GM12878 (cell line): Measurements from ENCODE around the gene LRP1. TPM values are rescaled to one million over a fixed set of nuclear protein-coding genes. Genes with fewer than 3 reads are reported as not detected.

ENCODE experiments used
- BCL11A ChIP-seq: IDR thresholded peaks from 2 replicates; pipeline ENCODE4 v1.6.1; 2011; ENCODE audit warnings: low read depth, low read length
- BRCA1 ChIP-seq: IDR thresholded peaks from 2 replicates; pipeline ENCODE4 v1.6.1; 2011; ENCODE audit warnings: low read depth, low read length, improper control_type of control experiment
- ETV6 ChIP-seq, 2 experiments: fragments of 450-650 bp in 1 of 2; IDR thresholded peaks in 1 of 2; conservative IDR thresholded peaks in 1 of 2; 2 replicates each; pipeline ENCODE4 v1.6.1; 2014; ENCODE audit warnings: antibody characterized with exemption in 1 of 2, borderline replicate concordance in 1 of 2, low read depth in 1 of 2, mild to moderate bottlenecking in 1 of 2, moderate library complexity in 1 of 2
- HCFC1 ChIP-seq: fragments of 150-350 bp; IDR thresholded peaks from 2 replicates; pipeline ENCODE4 v1.6.1; 2014; ENCODE audit warnings: low read length
- IRF4 ChIP-seq: IDR thresholded peaks from 2 replicates; pipeline ENCODE4 v1.6.1; 2011; ENCODE audit warnings: low read depth, low read length
- KAT2A ChIP-seq: conservative IDR thresholded peaks from 2 replicates; pipeline ENCODE4 v1.6.1; 2011; ENCODE audit warnings: low read depth, low read length; ENCODE audit not compliant: control insufficient read depth
- MEF2B ChIP-seq: fragments of 450-650 bp; IDR thresholded peaks from 2 replicates; pipeline ENCODE4 v1.6.1; 2018; ENCODE audit warnings: mild to moderate bottlenecking, moderate library complexity; ENCODE audit not compliant: partially characterized antibody, poor library complexity, severe bottlenecking
- NR2C1 ChIP-seq: fragments of 450-650 bp; IDR thresholded peaks from 2 replicates; pipeline ENCODE4 v1.6.1; 2017; ENCODE audit warnings: antibody characterized with exemption, mild to moderate bottlenecking, moderate library complexity
- POLR2AphosphoS2 ChIP-seq: IDR thresholded peaks from 2 replicates; pipeline ENCODE4 v1.6.1; 2011; ENCODE audit warnings: low read depth, mild to moderate bottlenecking, low read length, improper control_type of control experiment, moderate library complexity
- POU2F2 ChIP-seq: IDR thresholded peaks from 3 replicates; pipeline ENCODE4 v1.6.1; 2011; ENCODE audit warnings: low read depth, mild to moderate bottlenecking, low read length, borderline replicate concordance
- SIX5 ChIP-seq: IDR thresholded peaks from 2 replicates; pipeline ENCODE4 v1.6.1; 2011; ENCODE audit warnings: mild to moderate bottlenecking, low read depth, low read length, moderate library complexity; ENCODE audit not compliant: severe bottlenecking
- SMARCA5 ChIP-seq: fragments of 450-650 bp; IDR thresholded peaks from 2 replicates; pipeline ENCODE4 v1.6.1; 2017; ENCODE audit warnings: mild to moderate bottlenecking
- SREBF2 ChIP-seq: IDR thresholded peaks from 2 replicates; pipeline ENCODE4 v1.6.1; 2012; ENCODE audit warnings: mild to moderate bottlenecking, low read length
- STAT3 ChIP-seq: IDR thresholded peaks from 2 replicates; pipeline ENCODE4 v1.6.1; 2011; ENCODE audit warnings: low read depth, low read length, improper control_type of control experiment
- TCF7 ChIP-seq: IDR thresholded peaks from 2 replicates; pipeline ENCODE4 v1.6.1; 2014; ENCODE audit warnings: antibody characterized with exemption, borderline replicate concordance
- polyA plus RNA-seq, 11 experiments: library from polyadenylated mRNA; depleted of rRNA in 4 of 11; unstranded in 6 of 11; stranded (reverse) in 5 of 11; fragments of >200 nt; fragmentation: Nextera tagmentation in 4 of 11; fragmentation: Illumina TruSeq in 1 of 11; extraction: Ambion mirVana in 4 of 11; extraction: Trizol in 1 of 11; gene quantifications; 1 replicate in 1 of 11; 2 replicates in 10 of 11; pipeline versions ENCODE4 v1.2.1 to v1.2.3, GENCODE V29; 2011 to 2016; ENCODE audit warnings: inconsistent platforms in 2 of 11, missing spikeins in 2 of 11, low read depth in 1 of 11
- total RNA-seq, 4 experiments: library from RNA; depleted of rRNA in 3 of 4; stranded (reverse); fragments of >200 nt in 3 of 4; fragmentation: Illumina TruSeq in 1 of 4; extraction: Trizol in 1 of 4; gene quantifications; 2 replicates each; pipeline versions ENCODE4 v1.2.1 to v1.2.3, GENCODE V29; 2013 to 2021
- TF ChIP-seq, protein P1 (sequence below): IDR thresholded peaks from 2 replicates; pipeline ENCODE4 v1.6.1; 2012; ENCODE audit warnings: low read depth, low read length, improper control_type of control experiment
- TF ChIP-seq, protein P2 (sequence below): fragments of 450-650 bp; IDR thresholded peaks from 2 replicates; pipeline ENCODE4 v1.6.1; 2017; ENCODE audit warnings: antibody characterized with exemption, mild to moderate bottlenecking, moderate library complexity
- TF ChIP-seq, protein P3 (sequence below): fragments of 450-650 bp; formaldehyde crosslinking; IDR thresholded peaks from 2 replicates; pipeline ENCODE4 v1.4.0; 2022; ENCODE audit warnings: mild to moderate bottlenecking, moderate library complexity
- TF ChIP-seq, protein P4 (sequence below): IDR thresholded peaks from 2 replicates; pipeline ENCODE4 v1.6.1; 2011; ENCODE audit warnings: borderline replicate concordance, low read depth, mild to moderate bottlenecking, moderate library complexity, low read length; ENCODE audit not compliant: insufficient read depth, poor library complexity, severe bottlenecking

The LRP1 gene
- total and polyA plus RNA-seq, 10 of the 15 experiments (the other 5 are each of a cell fraction or from before 2014, with no cell fraction given) = under 0.01 to 1.1 (median 0.20) TPM; not detected in 2

DNA sequence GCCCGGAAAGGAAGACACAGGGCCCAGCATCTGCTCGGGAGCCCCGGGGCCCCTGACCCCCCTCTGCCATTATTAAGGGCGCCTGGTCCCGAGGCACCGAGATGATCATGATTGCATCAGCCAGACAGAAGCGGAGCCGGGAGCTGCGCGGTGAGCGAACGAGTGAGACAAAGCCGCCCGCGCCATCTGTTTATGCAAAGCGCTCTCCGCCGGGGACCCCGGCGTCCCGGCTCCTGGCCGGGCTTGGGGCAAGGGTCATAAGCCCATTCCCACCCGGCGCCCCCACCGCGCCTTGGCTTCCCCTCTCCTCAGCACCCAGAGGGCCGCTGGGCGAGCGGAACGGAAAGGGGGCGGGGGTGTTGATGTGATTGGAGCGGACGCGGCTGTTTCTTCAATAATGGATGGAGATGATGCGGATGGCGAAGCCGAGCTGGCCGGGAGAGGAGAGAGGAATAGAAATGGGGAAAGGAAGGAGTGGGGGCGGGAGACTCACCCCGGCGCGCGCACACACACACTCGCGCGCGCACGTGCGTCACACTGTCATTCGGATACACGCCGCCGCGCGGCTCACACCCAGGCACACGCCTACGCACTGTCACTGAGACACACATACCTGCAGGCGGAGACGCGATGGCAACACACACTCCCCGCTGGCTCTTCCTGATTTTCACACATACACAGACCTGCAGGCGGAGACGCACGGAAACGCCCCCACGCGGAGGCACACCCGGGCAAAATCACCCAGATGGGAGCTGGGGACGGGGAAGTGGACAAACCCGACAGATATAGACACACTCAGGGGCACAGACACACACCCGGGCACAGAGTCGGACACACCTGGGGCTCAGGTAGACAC is 112.0 kb downstream of the LRP1 start (continued):
- TF ChIP-seq, protein P1, sequence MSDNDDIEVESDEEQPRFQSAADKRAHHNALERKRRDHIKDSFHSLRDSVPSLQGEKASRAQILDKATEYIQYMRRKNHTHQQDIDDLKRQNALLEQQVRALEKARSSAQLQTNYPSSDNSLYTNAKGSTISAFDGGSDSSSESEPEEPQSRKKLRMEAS = peak; percentile 43
- TF ChIP-seq POLR2AphosphoS2 (no peak), TCF7 (no peak), SMARCA5 (no peak), POU2F2 (no peak), IRF4 (no peak), HCFC1 (no peak), KAT2A (no peak), BRCA1 (no peak), ETV6 (conservative IDR thresholded peaks at IDR 0.05 in 1 of 2, IDR thresholded peaks at IDR 0.05 in 1 of 2; ENCODE audit: borderline replicate concordance in 1 of 2, low read depth in 1 of 2) (no peak), BCL11A (no peak), MEF2B (no peak), SREBF2 (no peak), SIX5 (no peak), NR2C1 (no peak), STAT3 (no peak)
- TF ChIP-seq, protein P2, sequence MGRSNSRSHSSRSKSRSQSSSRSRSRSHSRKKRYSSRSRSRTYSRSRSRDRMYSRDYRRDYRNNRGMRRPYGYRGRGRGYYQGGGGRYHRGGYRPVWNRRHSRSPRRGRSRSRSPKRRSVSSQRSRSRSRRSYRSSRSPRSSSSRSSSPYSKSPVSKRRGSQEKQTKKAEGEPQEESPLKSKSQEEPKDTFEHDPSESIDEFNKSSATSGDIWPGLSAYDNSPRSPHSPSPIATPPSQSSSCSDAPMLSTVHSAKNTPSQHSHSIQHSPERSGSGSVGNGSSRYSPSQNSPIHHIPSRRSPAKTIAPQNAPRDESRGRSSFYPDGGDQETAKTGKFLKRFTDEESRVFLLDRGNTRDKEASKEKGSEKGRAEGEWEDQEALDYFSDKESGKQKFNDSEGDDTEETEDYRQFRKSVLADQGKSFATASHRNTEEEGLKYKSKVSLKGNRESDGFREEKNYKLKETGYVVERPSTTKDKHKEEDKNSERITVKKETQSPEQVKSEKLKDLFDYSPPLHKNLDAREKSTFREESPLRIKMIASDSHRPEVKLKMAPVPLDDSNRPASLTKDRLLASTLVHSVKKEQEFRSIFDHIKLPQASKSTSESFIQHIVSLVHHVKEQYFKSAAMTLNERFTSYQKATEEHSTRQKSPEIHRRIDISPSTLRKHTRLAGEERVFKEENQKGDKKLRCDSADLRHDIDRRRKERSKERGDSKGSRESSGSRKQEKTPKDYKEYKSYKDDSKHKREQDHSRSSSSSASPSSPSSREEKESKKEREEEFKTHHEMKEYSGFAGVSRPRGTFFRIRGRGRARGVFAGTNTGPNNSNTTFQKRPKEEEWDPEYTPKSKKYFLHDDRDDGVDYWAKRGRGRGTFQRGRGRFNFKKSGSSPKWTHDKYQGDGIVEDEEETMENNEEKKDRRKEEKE = no peak
- TF ChIP-seq, protein P3, sequence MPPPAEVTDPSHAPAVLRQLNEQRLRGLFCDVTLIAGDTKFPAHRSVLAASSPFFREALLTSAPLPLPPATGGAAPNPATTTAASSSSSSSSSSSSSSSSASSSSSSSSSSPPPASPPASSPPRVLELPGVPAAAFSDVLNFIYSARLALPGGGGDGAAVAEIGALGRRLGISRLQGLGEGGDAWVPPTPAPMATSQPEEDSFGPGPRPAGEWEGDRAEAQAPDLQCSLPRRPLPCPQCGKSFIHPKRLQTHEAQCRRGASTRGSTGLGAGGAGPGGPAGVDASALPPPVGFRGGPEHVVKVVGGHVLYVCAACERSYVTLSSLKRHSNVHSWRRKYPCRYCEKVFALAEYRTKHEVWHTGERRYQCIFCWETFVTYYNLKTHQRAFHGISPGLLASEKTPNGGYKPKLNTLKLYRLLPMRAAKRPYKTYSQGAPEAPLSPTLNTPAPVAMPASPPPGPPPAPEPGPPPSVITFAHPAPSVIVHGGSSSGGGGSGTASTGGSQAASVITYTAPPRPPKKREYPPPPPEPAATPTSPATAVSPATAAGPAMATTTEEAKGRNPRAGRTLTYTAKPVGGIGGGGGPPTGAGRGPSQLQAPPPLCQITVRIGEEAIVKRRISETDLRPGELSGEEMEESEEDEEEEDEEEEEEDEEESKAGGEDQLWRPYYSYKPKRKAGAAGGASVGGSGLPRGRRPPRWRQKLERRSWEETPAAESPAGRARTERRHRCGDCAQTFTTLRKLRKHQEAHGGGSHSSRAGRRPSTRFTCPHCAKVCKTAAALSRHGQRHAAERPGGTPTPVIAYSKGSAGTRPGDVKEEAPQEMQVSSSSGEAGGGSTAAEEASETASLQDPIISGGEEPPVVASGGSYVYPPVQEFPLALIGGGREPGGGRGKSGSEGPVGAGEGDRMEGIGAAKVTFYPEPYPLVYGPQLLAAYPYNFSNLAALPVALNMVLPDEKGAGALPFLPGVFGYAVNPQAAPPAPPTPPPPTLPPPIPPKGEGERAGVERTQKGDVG (CRISPR knock-in tag) = no peak
- TF ChIP-seq, protein P4, sequence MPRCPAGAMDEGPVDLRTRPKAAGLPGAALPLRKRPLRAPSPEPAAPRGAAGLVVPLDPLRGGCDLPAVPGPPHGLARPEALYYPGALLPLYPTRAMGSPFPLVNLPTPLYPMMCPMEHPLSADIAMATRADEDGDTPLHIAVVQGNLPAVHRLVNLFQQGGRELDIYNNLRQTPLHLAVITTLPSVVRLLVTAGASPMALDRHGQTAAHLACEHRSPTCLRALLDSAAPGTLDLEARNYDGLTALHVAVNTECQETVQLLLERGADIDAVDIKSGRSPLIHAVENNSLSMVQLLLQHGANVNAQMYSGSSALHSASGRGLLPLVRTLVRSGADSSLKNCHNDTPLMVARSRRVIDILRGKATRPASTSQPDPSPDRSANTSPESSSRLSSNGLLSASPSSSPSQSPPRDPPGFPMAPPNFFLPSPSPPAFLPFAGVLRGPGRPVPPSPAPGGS = no peak
